Stimulated activated CD4-positive, alpha-beta T cell treated with anti-CD3 and anti-CD28 coated beads, TNF-alpha, amount 100 ng/mL, for 48 hours (primary cell): ENCODE measurements around the gene CDH9.
"Not testable (repeated sequence)": the region's sequence is repeated elsewhere in the genome, so short reads cannot be mapped to it uniquely, and the experiment has no call there.

ENCODE experiments used
- DNase-seq, 3 donors: peaks; one replicate each; pipeline ENCODE4 v3.0.0-alpha.2; 2020; ENCODE audit warnings: low read depth in 3 of 3

Gene CDH9

GRCh38 chr5:26955161-26955560 is 83.2 kb downstream of the CDH9 start:
- no peak for DNase-seq

- DNase-seq: no peak
Measured at GRCh38 chr5:26948921-26949320, 89.5 kb downstream of the CDH9 start.

- DNase-seq: no peak
Measured at GRCh38 chr5:26945901-26946300, 92.5 kb downstream of the CDH9 start.

- no peak for DNase-seq
Measured at GRCh38 chr5:26942481-26942880, 95.9 kb downstream of the CDH9 start.

GRCh38 chr5:26940994-26941393 is 97.4 kb downstream of the CDH9 start:
- DNase-seq: no peak

GRCh38 chr5:26932238-26932637 is 106.1 kb downstream of the CDH9 start:
- no peak for DNase-seq

- DNase-seq: no peak
Measured at GRCh38 chr5:26921439-26921838, 116.9 kb downstream of the CDH9 start.

GRCh38 chr5:26903469-26903868 is 134.9 kb downstream of the CDH9 start:
- DNase-seq: no peak

- no peak for DNase-seq
Measured at GRCh38 chr5:26894719-26895263, 143.6 kb downstream of the CDH9 start.

- no peak for DNase-seq
Measured at GRCh38 chr5:26893078-26893477, 145.3 kb downstream of the CDH9 start.

GRCh38 chr5:26889815-26890214 is 148.6 kb downstream of the CDH9 start:
- DNase-seq: no peak

GRCh38 chr5:26884481-26884880 is 153.9 kb downstream of the CDH9 start:
- DNase-seq: no peak

GRCh38 chr5:26883375-26883774 is 155.0 kb downstream of the CDH9 start:
- DNase-seq: no peak

GRCh38 chr5:26881901-26882300 is 156.5 kb downstream of the CDH9 start:
- no peak for DNase-seq

GRCh38 chr5:26877154-26877553 is 161.2 kb downstream of the CDH9 start:
- DNase-seq: no peak

- no peak for DNase-seq
Measured at GRCh38 chr5:26872337-26872736, 166.0 kb downstream of the CDH9 start.

GRCh38 chr5:26869781-26870180 is 168.6 kb downstream of the CDH9 start:
- no peak for DNase-seq

GRCh38 chr5:26868504-26868903 is 169.9 kb downstream of the CDH9 start:
- no peak for DNase-seq

- DNase-seq: no peak
Measured at GRCh38 chr5:26864061-26864460, 174.3 kb downstream of the CDH9 start.

GRCh38 chr5:26856238-26856637 is 182.1 kb downstream of the CDH9 start:
- DNase-seq: no peak

GRCh38 chr5:26852450-26852849 is 185.9 kb downstream of the CDH9 start:
- not testable (repeated sequence) for DNase-seq

- DNase-seq: no peak
Measured at GRCh38 chr5:26847041-26847736, 191.2 kb downstream of the CDH9 start.

- no peak for DNase-seq
Measured at GRCh38 chr5:26843677-26844076, 194.7 kb downstream of the CDH9 start.

GRCh38 chr5:26833596-26833995 is 204.8 kb downstream of the CDH9 start:
- no peak for DNase-seq
